Erythroblast (primary cell): ENCODE results near the gene ANK3.

ENCODE experiments used
- GATA1 ChIP-seq: IDR thresholded peaks from 2 replicates; pipeline ENCODE4 v1.6.1; 2011; ENCODE audit warnings: low read depth, mild to moderate bottlenecking, control low read depth, low read length, moderate library complexity
- POLR2A ChIP-seq: IDR thresholded peaks from 2 replicates; pipeline ENCODE4 v1.6.1; 2011; ENCODE audit warnings: mild to moderate bottlenecking, low read length

DNA sequence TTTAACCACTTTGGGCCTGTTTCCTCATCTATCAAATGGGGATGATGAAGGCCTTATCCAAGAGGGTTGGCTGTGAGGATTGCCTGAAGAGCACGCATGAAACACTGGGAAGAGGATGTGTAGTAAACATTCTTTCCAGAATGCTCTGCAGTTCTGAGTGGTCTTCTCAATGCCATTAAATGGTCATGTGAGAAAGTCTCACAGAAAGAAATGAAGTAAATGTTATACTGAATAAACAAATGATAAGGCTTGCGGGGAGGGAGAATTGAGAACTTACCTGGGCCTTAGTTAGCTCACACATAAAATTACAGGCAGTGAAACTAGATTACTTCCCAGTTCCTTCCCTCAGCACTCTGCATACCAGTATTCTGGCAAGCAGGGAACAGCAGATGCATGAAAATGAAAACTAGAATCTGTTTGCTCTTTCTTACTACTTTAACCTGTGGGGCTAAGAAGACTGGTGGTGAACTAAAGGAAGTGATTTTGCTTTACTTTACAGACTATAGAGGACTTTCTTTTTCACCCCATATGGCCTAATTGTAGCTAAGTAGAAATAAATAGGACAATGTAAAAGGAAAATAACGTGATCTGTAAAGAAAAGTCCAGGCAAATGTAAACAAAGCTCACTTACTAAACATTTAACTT is 348.1 kb downstream of the ANK3 start:
- TF ChIP-seq GATA1 (no peak), POLR2A (no peak)
